GM18508 (cell line): Measurements from ENCODE around the gene ERP27.

Source experiments
- ATAC-seq: cut with Tn5 transposase; IDR thresholded peaks from one replicate; pipeline ENCODE4 v1.9.1; 2021; ENCODE audit warnings: moderate number of reproducible peaks; ENCODE audit not compliant: insufficient read depth, unreplicated experiment

The ERP27 gene

GRCh38 chr12:14910090-14910915 is 28.0 kb downstream of the ERP27 start:
- ATAC-seq: no peak

- ATAC-seq: no peak
Measured at GRCh38 chr12:14907953-14908352, 30.4 kb downstream of the ERP27 start.

GRCh38 chr12:14906114-14906513 is 32.2 kb downstream of the ERP27 start:
- ATAC-seq: no peak

- no peak for ATAC-seq
Measured at GRCh38 chr12:14905269-14906004, 32.9 kb downstream of the ERP27 start.

- no peak for ATAC-seq
Measured at GRCh38 chr12:14904854-14905253, 33.5 kb downstream of the ERP27 start.

GRCh38 chr12:14903386-14904098 is 34.8 kb downstream of the ERP27 start:
- ATAC-seq: no peak

GRCh38 chr12:14902465-14902864 is 35.9 kb downstream of the ERP27 start:
- ATAC-seq: no peak

GRCh38 chr12:14901228-14901562 is 37.1 kb downstream of the ERP27 start:
- no peak for ATAC-seq

GRCh38 chr12:14900521-14901227 is 37.7 kb downstream of the ERP27 start:
- ATAC-seq: no peak

- no peak for ATAC-seq
Measured at GRCh38 chr12:14896521-14897169, 41.7 kb downstream of the ERP27 start.

GRCh38 chr12:14893506-14894250 is 44.7 kb downstream of the ERP27 start:
- no peak for ATAC-seq

- no peak for ATAC-seq
Measured at GRCh38 chr12:14892726-14893505, 45.4 kb downstream of the ERP27 start.

GRCh38 chr12:14890701-14891100 is 47.6 kb downstream of the ERP27 start:
- no peak for ATAC-seq

- ATAC-seq: no peak
Measured at GRCh38 chr12:14886271-14886670, 52.1 kb downstream of the ERP27 start.

- no peak for ATAC-seq
Measured at GRCh38 chr12:14885718-14886221, 52.6 kb downstream of the ERP27 start, which contains the start of gene MGP. Gene MGP (minus strand): TSS chr12:14885854. CDS start chr12:14885791, 63 bp downstream.

GRCh38 chr12:14884458-14884878 is 53.9 kb downstream of the ERP27 start:
- peak; percentile 92 for ATAC-seq

GRCh38 chr12:14883686-14884085 is 54.7 kb downstream of the ERP27 start:
- no peak for ATAC-seq

GRCh38 chr12:14880890-14881453 is 57.4 kb downstream of the ERP27 start:
- ATAC-seq: no peak
